Measurements from ENCODE around the gene PCBD2.

PCBD2 gene

GRCh38 chr5:135008556-135008955, 103.6 kb downstream of the PCBD2 start:
- no peak for DNase-seq

- DNase-seq: no peak
These were observed 104.2 kb downstream of the PCBD2 start for GRCh38 chr5:135008981-135009735.

GRCh38 chr5:135009736-135010501, 105.0 kb downstream of the PCBD2 start:
- DNase-seq: no peak

GRCh38 chr5:135010502-135011354, 105.8 kb downstream of the PCBD2 start:
- no peak for DNase-seq

- no peak for DNase-seq
These were observed 106.6 kb downstream of the PCBD2 start for GRCh38 chr5:135011355-135012032.

GRCh38 chr5:135012033-135012588, 107.2 kb downstream of the PCBD2 start:
- no peak for DNase-seq

Data from GOT3 (cell line).